A549 (cell line): ENCODE data around the gene TOB2.

ENCODE experiments used
- BHLHE40 ChIP-seq: IDR thresholded peaks from 2 replicates; pipeline ENCODE4 v1.6.1; 2012; ENCODE audit warnings: low read depth, low read length, inconsistent platforms
- CHD2 ChIP-seq: fragments of 150-350 bp; IDR thresholded peaks from 2 replicates; pipeline ENCODE4 v1.6.1; 2014; ENCODE audit warnings: low read length; ENCODE audit not compliant: partially characterized antibody
- CTCF ChIP-seq: fragments of >200 bp; sonication (Bioruptor Twin); formaldehyde crosslinking; IDR thresholded peaks from 3 replicates; pipeline ENCODE4 v1.5.1; 2016
- EP300 ChIP-seq, 2 experiments: fragments of >200 bp; sonication (Bioruptor Twin); formaldehyde crosslinking; IDR thresholded peaks; 2 replicates in 1 of 2; 3 replicates in 1 of 2; pipeline ENCODE4 v1.6.1; 2016 to 2017
- HDAC2 ChIP-seq: fragments of 200-600 bp; sonication (generic); IDR thresholded peaks from 2 replicates; pipeline ENCODE4 v1.6.1; 2016
- HES2 ChIP-seq: fragments of >200 bp; sonication (Bioruptor Twin); formaldehyde crosslinking; IDR thresholded peaks from 2 replicates; pipeline ENCODE4 v1.6.1; 2016
- MAX ChIP-seq: IDR thresholded peaks from 2 replicates; pipeline ENCODE4 v1.6.1; 2012
- PBX3 ChIP-seq: IDR thresholded peaks from 2 replicates; pipeline ENCODE4 v1.6.1; 2012
- POLR2A ChIP-seq: IDR thresholded peaks from 2 replicates; pipeline ENCODE4 v1.6.1; 2012; ENCODE audit warnings: mild to moderate bottlenecking, low read length
- RAD21 ChIP-seq, 2 experiments: fragments of >200 bp in 1 of 2; sonication (Bioruptor Twin) in 1 of 2; formaldehyde crosslinking in 1 of 2; IDR thresholded peaks in 1 of 2; conservative IDR thresholded peaks in 1 of 2; 2 replicates in 1 of 2; 3 replicates in 1 of 2; pipeline ENCODE4 v1.6.1; 2012 to 2018; ENCODE audit warnings: inconsistent platforms in 1 of 2
- REST ChIP-seq: fragments of 200-600 bp; sonication (generic); IDR thresholded peaks from 2 replicates; pipeline ENCODE4 v1.6.1; 2016; ENCODE audit warnings: antibody characterized with exemption, mild to moderate bottlenecking, moderate library complexity
- SREBF2 ChIP-seq: fragments of 450-650 bp; IDR thresholded peaks from 2 replicates; pipeline ENCODE4 v1.6.1; 2014; ENCODE audit warnings: mild to moderate bottlenecking, moderate library complexity
- USF2 ChIP-seq: fragments of 450-650 bp; IDR thresholded peaks from 2 replicates; pipeline ENCODE4 v1.6.1; 2014; ENCODE audit warnings: antibody characterized with exemption
- ZC3H11A ChIP-seq: fragments of 450-650 bp; IDR thresholded peaks from 2 replicates; pipeline ENCODE4 v1.6.1; 2014; ENCODE audit warnings: antibody characterized with exemption, mild to moderate bottlenecking

GRCh38 chr22:41471568-41471967 is 25.0 kb upstream of the TOB2 start:
- TF ChIP-seq MAX (no peak), CTCF (no peak), BHLHE40 (no peak), HDAC2 (no peak), POLR2A (no peak), USF2 (no peak), HES2 (no peak), ZC3H11A (no peak), EP300 (IDR thresholded peaks at IDR 0.05) (no peak), SREBF2 (no peak), RAD21 (conservative IDR thresholded peaks at IDR 0.05 in 1 of 2, IDR thresholded peaks at IDR 0.05 in 1 of 2) (no peak), CHD2 (no peak), REST (no peak), PBX3 (no peak)
